CD14-positive monocyte (primary cell): ENCODE results near the gene PTPRN2. TPM values are rescaled to one million over a fixed set of nuclear protein-coding genes. Genes with fewer than 3 reads are reported as not detected.

ENCODE experiments used
- DNase-seq, 3 donors: peaks; one replicate each; pipeline ENCODE4 v3.0.0-alpha.2; 2011 to 2022
- H2AFZ ChIP-seq: 2 replicates; pipeline ENCODE4 v1.6.0; 2012; ENCODE audit warnings: mild to moderate bottlenecking, low read depth, low read length, inconsistent platforms; ENCODE audit not compliant: insufficient read depth, poor library complexity, severe bottlenecking
- H3K27ac ChIP-seq, 2 donors: 1 replicate in 1 of 2; 2 replicates in 1 of 2; pipeline ENCODE4 v1.5.1; 2012 to 2013; ENCODE audit warnings: low read length in 2 of 2, control low read depth in 1 of 2, inconsistent platforms in 1 of 2, low read depth in 1 of 2, mild to moderate bottlenecking in 1 of 2
- H3K27me3 ChIP-seq, 2 donors: one replicate each; pipeline versions ENCODE4 v1.6.0 to v1.6.1; 2011 to 2013; ENCODE audit warnings: low read length in 2 of 2; ENCODE audit not compliant: control insufficient read depth in 2 of 2, insufficient read depth in 2 of 2
- H3K36me3 ChIP-seq, 2 donors: replicated peaks in 1 of 2; 1 replicate in 1 of 2; 2 replicates in 1 of 2; pipeline versions ENCODE4 v1.5.1 to v1.6.1; 2012 to 2013; ENCODE audit warnings: low read length in 2 of 2, control low read depth in 1 of 2, inconsistent platforms in 1 of 2, mild to moderate bottlenecking in 1 of 2; ENCODE audit not compliant: insufficient read depth in 2 of 2, control insufficient read depth in 1 of 2
- H3K4me1 ChIP-seq, 2 donors: 1 replicate in 1 of 2; 2 replicates in 1 of 2; pipeline versions ENCODE4 v1.5.1 to v1.6.1; 2012 to 2013; ENCODE audit warnings: low read length in 2 of 2, control low read depth in 1 of 2, inconsistent platforms in 1 of 2, mild to moderate bottlenecking in 1 of 2, moderate library complexity in 1 of 2; ENCODE audit not compliant: insufficient read depth in 2 of 2, control insufficient read depth in 1 of 2
- H3K4me2 ChIP-seq: replicated peaks from 2 replicates; pipeline ENCODE3; 2012; ENCODE audit warnings: low read length, moderate library complexity, mild to moderate bottlenecking; ENCODE audit not compliant: poor library complexity, severe bottlenecking; ENCODE audit errors: extremely low read depth
- H3K4me3 ChIP-seq, 3 experiments: fragments of 200-600 bp in 1 of 3; sonication (generic) in 1 of 3; replicated peaks in 1 of 3; 1 replicate in 2 of 3; 2 replicates in 1 of 3; pipeline ENCODE4 v1.5.1; 2011 to 2013; ENCODE audit warnings: low read length in 3 of 3, mild to moderate bottlenecking in 3 of 3, control low read depth in 2 of 3, low read depth in 2 of 3, inconsistent platforms in 1 of 3, moderate library complexity in 1 of 3
- H3K79me2 ChIP-seq: 2 replicates; pipeline ENCODE4 v1.6.0; 2012; ENCODE audit warnings: mild to moderate bottlenecking, control low read depth, inconsistent platforms, low read length, moderate library complexity; ENCODE audit not compliant: insufficient read depth
- H3K9ac ChIP-seq: 2 replicates; pipeline ENCODE4 v1.6.0; 2017; ENCODE audit warnings: low read length, mild to moderate bottlenecking; ENCODE audit not compliant: insufficient read depth, poor library complexity, severe bottlenecking
- H3K9me3 ChIP-seq, 2 donors: replicated peaks in 1 of 2; 1 replicate in 1 of 2; 2 replicates in 1 of 2; pipeline versions ENCODE4 v1.5.1 to v1.6.1; 2012 to 2013; ENCODE audit warnings: low read length in 2 of 2, control low read depth in 1 of 2; ENCODE audit not compliant: control insufficient read depth in 1 of 2, insufficient read depth in 1 of 2
- H4K20me1 ChIP-seq: 2 replicates; pipeline ENCODE4 v1.6.0; 2012; ENCODE audit warnings: mild to moderate bottlenecking, low read length, control low read depth, moderate library complexity; ENCODE audit not compliant: insufficient read depth
- H3K27ac Mint-ChIP-seq, 7 donors: one replicate each; pipeline ENCODE4 v1.8.0; 2020; ENCODE audit warnings: mild to moderate bottlenecking in 7 of 7, mixed read lengths in 7 of 7, moderate library complexity in 6 of 7, inconsistent platforms in 2 of 7
- H3K27me3 Mint-ChIP-seq, 3 donors: one replicate each; pipeline ENCODE4 v1.8.0; 2021 to 2022; ENCODE audit warnings: low read depth in 3 of 3, mild to moderate bottlenecking in 3 of 3, mixed read lengths in 3 of 3, moderate library complexity in 3 of 3, inconsistent platforms in 1 of 3
- H3K36me3 Mint-ChIP-seq, 2 donors: one replicate each; pipeline ENCODE4 v1.8.0; 2020; ENCODE audit warnings: mixed read lengths in 2 of 2, inconsistent platforms in 1 of 2, mild to moderate bottlenecking in 1 of 2
- H3K4me1 Mint-ChIP-seq: one replicate; pipeline ENCODE4 v1.8.0; 2020; ENCODE audit warnings: mild to moderate bottlenecking, mixed read lengths
- H3K4me3 Mint-ChIP-seq, 2 donors: one replicate each; pipeline ENCODE4 v1.8.0; 2020; ENCODE audit warnings: mild to moderate bottlenecking in 2 of 2, mixed read lengths in 2 of 2, moderate library complexity in 1 of 2
- H3K9me3 Mint-ChIP-seq, 7 donors: one replicate each; pipeline ENCODE4 v1.8.0; 2020 to 2022; ENCODE audit warnings: mixed read lengths in 7 of 7, mild to moderate bottlenecking in 6 of 7, moderate library complexity in 6 of 7, inconsistent platforms in 2 of 7
- CTCF ChIP-seq: fragments of 200-600 bp; IDR thresholded peaks from one replicate; pipeline ENCODE4 v1.8.0; 2022; ENCODE audit warnings: antibody characterized with exemption, mild to moderate bottlenecking
- WGBS: methylation state at CpG from one replicate; pipeline ENCODE4 v1.1.5; 2013; ENCODE audit warnings: missing lambda C conversion rate; ENCODE audit not compliant: insufficient coverage; 5-methylcytosine and 5-hydroxymethylcytosine counted together
- intact Hi-C, 2 donors: fragments of 100-400 bp; cut with micrococcal nuclease; formaldehyde crosslinking; loops; one replicate each; pipeline versions ENCODE4 v1.15.0 to v1.15.1; 2023
- polyA plus RNA-seq, 3 donors: library from polyadenylated mRNA; depleted of rRNA in 1 of 3; unstranded in 2 of 3; stranded (reverse) in 1 of 3; fragments of 300-500 nt in 2 of 3; fragments of >200 nt in 1 of 3; fragmentation: Illumina TruSeq in 2 of 3; gene quantifications; 1 replicate in 2 of 3; 2 replicates in 1 of 3; pipeline ENCODE4 v1.2.3, GENCODE V29; 2012 to 2021

The PTPRN2 gene
- polyA plus RNA-seq, 3 donors: 0.25 to 1.4 (median 0.97) TPM

- H3K4me1 ChIP-seq: no peaks in the 10 kb centered on the region
- no peak overlapping the region for H3K27ac ChIP-seq
- H3K27ac Mint-ChIP-seq: peak overlapping the region in 1 of 7 donors; percentile 42
- H3K36me3 Mint-ChIP-seq: no peaks in the 10 kb centered on the region
- no peaks in the 10 kb centered on the region for H4K20me1 ChIP-seq
- intact Hi-C loops: no loop called here
- TF ChIP-seq CTCF: no peak
- H3K9me3 ChIP-seq: no peaks in the 10 kb centered on the region
- H3K4me3 ChIP-seq: no peak overlapping the region
- peaks cover 2% of the 10 kb centered on the region for H3K4me1 Mint-ChIP-seq
- H3K27me3 ChIP-seq: no peaks in the 10 kb centered on the region
- H3K27me3 Mint-ChIP-seq: peaks cover 5 to 18% (median 15%) of the 10 kb centered on the region in 3 donors
- no peaks in the 10 kb centered on the region for H3K79me2 ChIP-seq
- H3K36me3 ChIP-seq: no peaks in the 10 kb centered on the region
- H2AFZ ChIP-seq: no peak overlapping the region
- peaks cover 0 to 2% (median 0%) of the 10 kb centered on the region in 7 donors for H3K9me3 Mint-ChIP-seq
- H3K9ac ChIP-seq: no peak overlapping the region
- no peak overlapping the region for H3K4me2 ChIP-seq
- H3K4me3 Mint-ChIP-seq: no peak overlapping the region
- no peak for DNase-seq
- WGBS: 58% methylated on average over 6 of the region's 9 CpGs
Observed at GRCh38 chr7:158494643-158495042, 93.0 kb downstream of the PTPRN2 start.

GRCh38 chr7:158494162-158494586, 93.4 kb downstream of the PTPRN2 start:
- intact Hi-C loops: no loop called here
- H3K36me3 ChIP-seq: no peaks in the 10 kb centered on the region

More at GRCh38 chr7:158494162-158494586, 93.4 kb downstream of the PTPRN2 start:
- Mint-ChIP-seq H3K4me1 (peaks cover 2% of the 10 kb centered on the region), H3K9me3 (peaks cover 0 to 2% (median 0%) of the 10 kb centered on the region in 7 donors), H3K27me3 (peaks cover 5 to 18% (median 15%) of the 10 kb centered on the region in 3 donors), H3K27ac (peak overlapping the region in 1 of 7 donors; percentile 42), H3K4me3 (no peak overlapping the region), H3K36me3 (no peaks in the 10 kb centered on the region)
- Histone ChIP-seq H3K27me3 (no peaks in the 10 kb centered on the region), H3K79me2 (no peaks in the 10 kb centered on the region), H3K9ac (no peak overlapping the region), H2AFZ (no peak overlapping the region), H3K4me2 (no peak overlapping the region), H3K9me3 (no peaks in the 10 kb centered on the region), H3K4me3 (no peak overlapping the region), H3K4me1 (no peaks in the 10 kb centered on the region), H3K27ac (no peak overlapping the region), H4K20me1 (no peaks in the 10 kb centered on the region)
- no peak for DNase-seq
- 28% methylated on average over 6 of the region's 7 CpGs for WGBS
- no peak for TF ChIP-seq CTCF
